Kidney (tissue), 14 donors: ENCODE data around the gene DCN. TPM values are rescaled to one million over a fixed set of nuclear protein-coding genes. Genes with fewer than 3 reads are reported as not detected.

ENCODE experiments used
- DNase-seq, 5 donors: peaks; one replicate each; pipeline ENCODE4 v3.0.0-alpha.2; 2013 to 2020
- FAIRE-seq: peaks from 2 replicates; lab custom pipeline; 2012; peaks lifted over from hg19 to GRCh38; lab: Jason Lieb, UNC
- H3K27ac ChIP-seq, 2 donors: one replicate each; pipeline ENCODE4 v1.7.0; 2013; ENCODE audit warnings: low read depth in 2 of 2, low read length in 2 of 2, inconsistent platforms in 1 of 2
- H3K27me3 ChIP-seq: one replicate; pipeline ENCODE4 v1.7.1; 2013; ENCODE audit warnings: low read length, inconsistent platforms; ENCODE audit not compliant: control insufficient read depth, insufficient read depth
- H3K36me3 ChIP-seq, 3 donors: one replicate each; pipeline versions ENCODE4 v1.7.0 to v1.7.1; 2013; ENCODE audit warnings: low read length in 3 of 3, control low read depth in 1 of 3, inconsistent platforms in 1 of 3; ENCODE audit not compliant: insufficient read depth in 3 of 3, control insufficient read depth in 2 of 3
- H3K4me1 ChIP-seq, 3 donors: one replicate each; pipeline versions ENCODE4 v1.7.0 to v1.7.1; 2013; ENCODE audit warnings: low read length in 3 of 3, inconsistent platforms in 1 of 3, low read depth in 1 of 3; ENCODE audit not compliant: control insufficient read depth in 2 of 3, insufficient read depth in 2 of 3
- H3K4me3 ChIP-seq, 3 donors: one replicate each; pipeline versions ENCODE4 v1.7.0 to v1.8.1; 2013; ENCODE audit warnings: low read length in 3 of 3, control low read depth in 1 of 3, inconsistent platforms in 1 of 3
- H3K9ac ChIP-seq, 3 donors: one replicate each; pipeline versions ENCODE4 v1.7.0 to v1.7.1; 2013; ENCODE audit warnings: low read length in 3 of 3, control low read depth in 1 of 3, inconsistent platforms in 1 of 3
- H3K9me3 ChIP-seq, 3 donors: one replicate each; pipeline versions ENCODE4 v1.7.0 to v1.7.1; 2013; ENCODE audit warnings: low read length in 3 of 3, control low read depth in 1 of 3, inconsistent platforms in 1 of 3; ENCODE audit not compliant: control insufficient read depth in 2 of 3, insufficient read depth in 1 of 3
- CTCF ChIP-seq: IDR thresholded peaks from 3 replicates; pipeline ENCODE4 v1.5.1; 2012; ENCODE audit warnings: mild to moderate bottlenecking, moderate library complexity, borderline replicate concordance; ENCODE audit not compliant: insufficient read depth; ENCODE audit errors: extremely low read depth
- intact Hi-C: fragments of 100-400 bp; cut with DNase I; formaldehyde crosslinking; loops from one replicate; pipeline ENCODE4 v1.11.1; 2022
- polyA plus RNA-seq: library from polyadenylated mRNA; stranded (reverse); fragments of 350-450 nt; fragmentation: Illumina TruSeq; extraction: RNeasy Lipid Tissue Mini Kit (QIAGEN cat#74804); gene quantifications from one replicate; pipeline ENCODE4 v1.2.3, GENCODE V29; 2014; ENCODE audit warnings: low read depth, low replicate concordance; ENCODE audit not compliant: insufficient read depth
- total RNA-seq: library from RNA; stranded (reverse); fragmentation: NEBNext Ultra II Directional; extraction: Animal tissue kit (Norgen Biotek cat#: 25700); gene quantifications from one replicate; pipeline ENCODE4 v1.2.1, GENCODE V29; 2021
- donor health status: control.
- donor health status: control.
- donor health status: control.
- donor health status: control.
- donor health status: control.
- donor health status: DM: yes; HTN: yes; CAD: no.
- donor health status: Normal renal cell carcinoma (clear cell type).

The DCN gene
- total and polyA plus RNA-seq, 2 donors from 2014 or later, result 239 to 317 TPM

GRCh38 chr12:91194500-91194899, 11.9 kb upstream of the DCN start:
- intact Hi-C loops, result no loop called here
- FAIRE-seq, result no peak
- Histone ChIP-seq H3K4me1 (no peaks in the 10 kb centered on the region), H3K27me3 (no peaks in the 10 kb centered on the region), H3K4me3 (no peak overlapping the region), H3K9ac (no peak overlapping the region), H3K9me3 (no peaks in the 10 kb centered on the region), H3K27ac (no peak overlapping the region), H3K36me3 (no peaks in the 10 kb centered on the region)
- TF ChIP-seq CTCF, result no peak
- no peak for DNase-seq

- Histone ChIP-seq H3K36me3 (no peaks in the 10 kb centered on the region), H3K27ac (no peak overlapping the region), H3K4me1 (no peaks in the 10 kb centered on the region), H3K27me3 (no peaks in the 10 kb centered on the region), H3K4me3 (no peak overlapping the region), H3K9me3 (no peaks in the 10 kb centered on the region), H3K9ac (no peak overlapping the region)
- TF ChIP-seq CTCF, result no peak
- intact Hi-C loops, result no loop called here
- DNase-seq (no peak), FAIRE-seq (no peak)
Measured at GRCh38 chr12:91191513-91192111, 9.0 kb upstream of the DCN start.

GRCh38 chr12:91189516-91189915, 6.9 kb upstream of the DCN start:
- TF ChIP-seq CTCF, result no peak
- FAIRE-seq (no peak), DNase-seq (peak in 1 of 5 donors; percentile 42)
- Histone ChIP-seq H3K9me3 (no peaks in the 10 kb centered on the region), H3K27me3 (no peaks in the 10 kb centered on the region), H3K4me3 (no peak overlapping the region), H3K27ac (no peak overlapping the region), H3K4me1 (no peaks in the 10 kb centered on the region), H3K36me3 (no peaks in the 10 kb centered on the region), H3K9ac (no peak overlapping the region)
- intact Hi-C loops, result no loop called here

DNA sequence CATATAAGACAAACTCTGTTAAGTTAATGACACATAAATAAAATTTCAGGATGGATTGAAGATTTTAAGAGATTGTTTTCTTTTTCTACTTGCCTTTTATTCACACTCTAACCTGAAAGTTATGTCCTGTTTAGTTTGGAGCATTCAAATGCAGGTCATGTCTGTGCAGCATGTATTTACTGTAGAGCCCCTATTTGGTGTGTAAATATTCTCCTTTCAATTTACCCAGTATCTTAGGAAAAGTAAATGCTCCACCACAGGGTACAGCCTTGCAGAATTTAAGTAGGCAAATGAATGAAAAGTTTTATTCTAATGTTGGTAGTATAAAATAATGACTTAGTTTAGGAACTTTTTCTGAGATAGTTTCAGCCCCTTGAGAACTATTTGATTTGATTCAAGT, 6.2 kb upstream of the DCN start:
- FAIRE-seq, result no peak
- H3K27me3 ChIP-seq, result no peaks in the 10 kb centered on the region
- no peak overlapping the region for H3K9ac ChIP-seq
- no peaks in the 10 kb centered on the region for H3K4me1 ChIP-seq
- intact Hi-C loops, result no loop called here
- H3K9me3 ChIP-seq, result no peaks in the 10 kb centered on the region
- no peaks in the 10 kb centered on the region for H3K36me3 ChIP-seq
- no peak for DNase-seq
- no peak for TF ChIP-seq CTCF
- H3K4me3 ChIP-seq, result no peak overlapping the region
- H3K27ac ChIP-seq, result no peak overlapping the region
